Activated CD4-positive, alpha-beta T cell treated with anti-CD3 and anti-CD28 coated beads, Interleukin-2, amount 10 ng/mL, durations not matched to agents 7 days and 5 days (primary cell): ENCODE results near the gene DENND4A. TPM values are rescaled to one million over a fixed set of nuclear protein-coding genes. Genes with fewer than 3 reads are reported as not detected.

Experiments used
- CTCF ChIA-PET: fragments of 350-600 bp; sonication (Branson Sonifier 250); formaldehyde crosslinking; loops from one replicate; lab custom pipeline; 2021; ENCODE audit warnings: antibody characterized with exemption; lab: Charles Lee
- POLR2A ChIA-PET: fragments of 350-600 bp; sonication (Branson Sonifier 250); formaldehyde crosslinking; loops from one replicate; lab custom pipeline; 2021; ENCODE audit warnings: antibody characterized with exemption; lab: Charles Lee
- DNase-seq: peaks from one replicate; pipeline ENCODE4 v3.0.0-alpha.2; 2020
- H3K27ac Mint-ChIP-seq: one replicate; pipeline ENCODE4 v1.8.0; 2021; ENCODE audit warnings: mild to moderate bottlenecking, moderate library complexity, mixed read lengths
- H3K27me3 Mint-ChIP-seq: one replicate; pipeline ENCODE4 v1.8.0; 2021; ENCODE audit warnings: mixed read lengths
- H3K36me3 Mint-ChIP-seq: one replicate; pipeline ENCODE4 v1.8.0; 2021; ENCODE audit warnings: low read depth, mixed read lengths
- H3K4me1 Mint-ChIP-seq: one replicate; pipeline ENCODE4 v1.8.0; 2021; ENCODE audit warnings: mixed read lengths
- H3K4me3 Mint-ChIP-seq: one replicate; pipeline ENCODE4 v1.8.0; 2021; ENCODE audit warnings: mild to moderate bottlenecking, moderate library complexity, mixed read lengths
- H3K9me3 Mint-ChIP-seq: one replicate; pipeline ENCODE4 v1.8.0; 2021; ENCODE audit warnings: mixed read lengths
- total RNA-seq, 2 experiments: library from RNA; stranded (reverse); gene quantifications; one replicate each; pipeline ENCODE4 v1.2.3, GENCODE V29; 2021

The DENND4A gene
- total RNA-seq, 2 experiments from 2014 or later: 30.9 to 40.2 TPM

GRCh38 chr15:65762914-65763787, 28.9 kb downstream of the DENND4A start:
- ChIA-PET POLR2A (no interaction called here), CTCF (interaction anchor here (0.6 to 1.2 kb wide), 4 partner anchors 9 to 73 kb away, joined by 3 to 4 read pairs (median 3); no protein-coding TSS in a partner anchor)
- DNase-seq: no peak
- Mint-ChIP-seq H3K36me3 (peaks cover 21% of the 10 kb centered on the region), H3K9me3 (peaks cover under 1% of the 10 kb centered on the region), H3K4me3 (no peak overlapping the region), H3K27ac (peak overlapping the region; percentile 16), H3K4me1 (peaks cover 48% of the 10 kb centered on the region), H3K27me3 (no peaks in the 10 kb centered on the region)

- H3K4me3 Mint-ChIP-seq: no peak overlapping the region
- no peak for DNase-seq
- ChIA-PET CTCF (interaction anchor here (0.6 to 1.2 kb wide), 3 partner anchors 10 to 73 kb away, joined by 3 read pairs; no protein-coding TSS in a partner anchor), POLR2A (no interaction called here)
- peaks cover 42% of the 10 kb centered on the region for H3K4me1 Mint-ChIP-seq
- peaks cover 19% of the 10 kb centered on the region for H3K36me3 Mint-ChIP-seq
- no peak overlapping the region for H3K27ac Mint-ChIP-seq
- no peaks in the 10 kb centered on the region for H3K27me3 Mint-ChIP-seq
- H3K9me3 Mint-ChIP-seq: no peaks in the 10 kb centered on the region
Observed at GRCh38 chr15:65762399-65762798, 29.7 kb downstream of the DENND4A start.

- no peak for DNase-seq
- H3K36me3 Mint-ChIP-seq: peaks cover 14% of the 10 kb centered on the region
- peaks cover 32% of the 10 kb centered on the region for H3K4me1 Mint-ChIP-seq
- peak overlapping the region; percentile 87 for H3K27ac Mint-ChIP-seq
- H3K4me3 Mint-ChIP-seq: no peak overlapping the region
- CTCF ChIA-PET: interaction anchor here (0.5 to 1.2 kb wide), 4 partner anchors 10 to 1439 kb away, joined by 3 to 4 read pairs (median 3); no protein-coding TSS in a partner anchor
- no peaks in the 10 kb centered on the region for H3K27me3 Mint-ChIP-seq
- H3K9me3 Mint-ChIP-seq: no peaks in the 10 kb centered on the region
- POLR2A ChIA-PET: no interaction called here
Observed at GRCh38 chr15:65761210-65761926, 30.7 kb downstream of the DENND4A start.

GRCh38 chr15:65759441-65759840, 32.7 kb downstream of the DENND4A start:
- H3K9me3 Mint-ChIP-seq: no peaks in the 10 kb centered on the region
- POLR2A ChIA-PET: no interaction called here
- no peak overlapping the region for H3K4me3 Mint-ChIP-seq
- DNase-seq: no peak
- CTCF ChIA-PET: no interaction called here
- H3K36me3 Mint-ChIP-seq: peaks cover 16% of the 10 kb centered on the region
- H3K4me1 Mint-ChIP-seq: peaks cover 30% of the 10 kb centered on the region
- H3K27me3 Mint-ChIP-seq: no peaks in the 10 kb centered on the region
- H3K27ac Mint-ChIP-seq: no peak overlapping the region

GRCh38 chr15:65758242-65758641, 33.9 kb downstream of the DENND4A start:
- CTCF ChIA-PET: no interaction called here
- H3K9me3 Mint-ChIP-seq: no peaks in the 10 kb centered on the region

GRCh38 chr15:65757256-65757655, 34.8 kb downstream of the DENND4A start:
- POLR2A ChIA-PET: no interaction called here
- H3K36me3 Mint-ChIP-seq: peaks cover 14% of the 10 kb centered on the region
- no peaks in the 10 kb centered on the region for H3K27me3 Mint-ChIP-seq
- DNase-seq: no peak
- peaks cover 20% of the 10 kb centered on the region for H3K4me1 Mint-ChIP-seq
- H3K27ac Mint-ChIP-seq: no peak overlapping the region
- no peaks in the 10 kb centered on the region for H3K9me3 Mint-ChIP-seq
- CTCF ChIA-PET: no interaction called here
- H3K4me3 Mint-ChIP-seq: no peak overlapping the region

More at GRCh38 chr15:65758242-65758641, 33.9 kb downstream of the DENND4A start:
- Mint-ChIP-seq H3K27ac (no peak overlapping the region), H3K4me1 (peaks cover 27% of the 10 kb centered on the region), H3K4me3 (no peak overlapping the region), H3K36me3 (peaks cover 16% of the 10 kb centered on the region), H3K27me3 (no peaks in the 10 kb centered on the region)
- POLR2A ChIA-PET: no interaction called here
- no peak for DNase-seq

- H3K36me3 Mint-ChIP-seq: peaks cover 20% of the 10 kb centered on the region
- H3K27me3 Mint-ChIP-seq: no peaks in the 10 kb centered on the region
- H3K27ac Mint-ChIP-seq: no peak overlapping the region
- no peak overlapping the region for H3K4me3 Mint-ChIP-seq
- DNase-seq: no peak
- ChIA-PET CTCF (interaction anchor here (2.3 kb wide), 1 partner anchor 84 kb away, joined by 5 read pairs; no protein-coding TSS in a partner anchor), POLR2A (no interaction called here)
- H3K9me3 Mint-ChIP-seq: no peaks in the 10 kb centered on the region
- H3K4me1 Mint-ChIP-seq: peaks cover 5% of the 10 kb centered on the region
Observed at GRCh38 chr15:65752151-65752700, 39.9 kb downstream of the DENND4A start.

GRCh38 chr15:65751431-65751830, 40.7 kb downstream of the DENND4A start:
- POLR2A ChIA-PET: no interaction called here

GRCh38 chr15:65747265-65747664, 44.8 kb downstream of the DENND4A start:
- Mint-ChIP-seq H3K4me1 (peaks cover 4% of the 10 kb centered on the region), H3K4me3 (no peak overlapping the region), H3K9me3 (no peaks in the 10 kb centered on the region), H3K27me3 (no peaks in the 10 kb centered on the region), H3K27ac (no peak overlapping the region), H3K36me3 (peaks cover 15% of the 10 kb centered on the region)
- no peak for DNase-seq
- POLR2A ChIA-PET: no interaction called here
- CTCF ChIA-PET: interaction anchor here (0.8 kb wide), 1 partner anchor 115 kb away, joined by 3 read pairs; no protein-coding TSS in a partner anchor

More at GRCh38 chr15:65751431-65751830, 40.7 kb downstream of the DENND4A start:
- peaks cover 6% of the 10 kb centered on the region for H3K4me1 Mint-ChIP-seq
- CTCF ChIA-PET: no interaction called here
- no peaks in the 10 kb centered on the region for H3K9me3 Mint-ChIP-seq
- peaks cover 22% of the 10 kb centered on the region for H3K36me3 Mint-ChIP-seq
- no peak overlapping the region for H3K27ac Mint-ChIP-seq
- H3K4me3 Mint-ChIP-seq: no peak overlapping the region
- no peaks in the 10 kb centered on the region for H3K27me3 Mint-ChIP-seq
- DNase-seq: no peak

GRCh38 chr15:65743637-65744252, 48.3 kb downstream of the DENND4A start:
- H3K36me3 Mint-ChIP-seq: peaks cover 13% of the 10 kb centered on the region
- H3K4me1 Mint-ChIP-seq: peaks cover 4% of the 10 kb centered on the region
- DNase-seq: no peak
- no peak overlapping the region for H3K4me3 Mint-ChIP-seq
- CTCF ChIA-PET: no interaction called here
- H3K27me3 Mint-ChIP-seq: no peaks in the 10 kb centered on the region
- no peaks in the 10 kb centered on the region for H3K9me3 Mint-ChIP-seq
- POLR2A ChIA-PET: no interaction called here
- H3K27ac Mint-ChIP-seq: no peak overlapping the region

- Mint-ChIP-seq H3K4me1 (peaks cover 2% of the 10 kb centered on the region), H3K27ac (no peak overlapping the region), H3K9me3 (no peaks in the 10 kb centered on the region), H3K36me3 (peaks cover 24% of the 10 kb centered on the region), H3K27me3 (no peaks in the 10 kb centered on the region), H3K4me3 (no peak overlapping the region)
- DNase-seq: no peak
- POLR2A ChIA-PET: no interaction called here
- CTCF ChIA-PET: interaction anchor here (0.6 to 0.7 kb wide), 2 partner anchors 88 to 446 kb away, joined by 4 read pairs; no protein-coding TSS in a partner anchor
Observed at GRCh38 chr15:65740148-65740547, 51.9 kb downstream of the DENND4A start.

GRCh38 chr15:65738649-65739048, 53.4 kb downstream of the DENND4A start:
- no peak for DNase-seq
- H3K4me1 Mint-ChIP-seq: no peaks in the 10 kb centered on the region
- peaks cover 29% of the 10 kb centered on the region for H3K36me3 Mint-ChIP-seq
- CTCF ChIA-PET: no interaction called here
- H3K27me3 Mint-ChIP-seq: no peaks in the 10 kb centered on the region
- no peak overlapping the region for H3K4me3 Mint-ChIP-seq
- no peak overlapping the region for H3K27ac Mint-ChIP-seq
- POLR2A ChIA-PET: no interaction called here
- H3K9me3 Mint-ChIP-seq: no peaks in the 10 kb centered on the region
